Upper lobe of left lung (tissue), 4 donors: Measurements from ENCODE around the gene PEX10.
A peak's percentile ranks its signal among the peaks of the same experiment; 100 is the strongest.

Experiments
- CTCF ChIP-seq, 6 experiments: fragments of 450-650 bp in 4 of 6; fragments of 200-600 bp in 2 of 6; sonication (generic) in 2 of 6; IDR thresholded peaks; one replicate each; pipeline ENCODE4 v1.5.1; 2016 to 2019; ENCODE audit warnings: antibody characterized with exemption in 6 of 6
- EP300 ChIP-seq, 4 donors: sonication (generic); formaldehyde crosslinking; IDR thresholded peaks; one replicate each; pipeline ENCODE4 v1.5.1; 2017; ENCODE audit warnings: antibody characterized with exemption in 4 of 4, control low read depth in 2 of 4

GRCh38 chr1:2443277-2444137 is 31.1 kb upstream of the PEX10 start:
- TF ChIP-seq EP300 (IDR thresholded peaks at IDR 0.05): no peak
- TF ChIP-seq CTCF (IDR thresholded peaks at IDR 0.05): peak in 1 of 6 experiments; percentile 8
